Measurements from ENCODE around the gene ANOS1.

The ANOS1 gene

GRCh38 chrX:8711401-8711800, 20.5 kb downstream of the ANOS1 start:
- DNase-seq, result no peak

GRCh38 chrX:8704184-8704583, 27.8 kb downstream of the ANOS1 start:
- no peak for DNase-seq

- no peak for DNase-seq
Measured at GRCh38 chrX:8692871-8693270, 39.1 kb downstream of the ANOS1 start.

GRCh38 chrX:8689473-8689872, 42.5 kb downstream of the ANOS1 start:
- DNase-seq, result no peak

GRCh38 chrX:8688776-8689175, 43.2 kb downstream of the ANOS1 start:
- DNase-seq, result no peak

- peak; percentile 9 for DNase-seq
Measured at GRCh38 chrX:8684201-8684965, 47.6 kb downstream of the ANOS1 start.

GRCh38 chrX:8683687-8684086, 48.2 kb downstream of the ANOS1 start:
- no peak for DNase-seq

- DNase-seq, result no peak
Measured at GRCh38 chrX:8679550-8679949, 52.4 kb downstream of the ANOS1 start.

GRCh38 chrX:8675006-8675630, 56.8 kb downstream of the ANOS1 start:
- DNase-seq, result no peak

- no peak for DNase-seq
Measured at GRCh38 chrX:8673201-8673600, 58.7 kb downstream of the ANOS1 start.

- no peak for DNase-seq
Measured at GRCh38 chrX:8672176-8672575, 59.8 kb downstream of the ANOS1 start.

GRCh38 chrX:8668813-8669212, 63.1 kb downstream of the ANOS1 start:
- no peak for DNase-seq

- no peak for DNase-seq
Measured at GRCh38 chrX:8663325-8663724, 68.6 kb downstream of the ANOS1 start.

GRCh38 chrX:8657883-8658282, 74.1 kb downstream of the ANOS1 start:
- DNase-seq, result no peak

- no peak for DNase-seq
Measured at GRCh38 chrX:8653956-8654355, 78.0 kb downstream of the ANOS1 start.

- DNase-seq, result no peak
Measured at GRCh38 chrX:8649969-8650368, 82.0 kb downstream of the ANOS1 start.

GRCh38 chrX:8647176-8647575, 84.8 kb downstream of the ANOS1 start:
- DNase-seq, result no peak

GRCh38 chrX:8639949-8640475, 91.9 kb downstream of the ANOS1 start:
- DNase-seq, result no peak

- no peak for DNase-seq
Measured at GRCh38 chrX:8636497-8636896, 95.4 kb downstream of the ANOS1 start.

GRCh38 chrX:8635812-8636211, 96.1 kb downstream of the ANOS1 start:
- DNase-seq, result no peak

GRCh38 chrX:8632924-8633323, 99.0 kb downstream of the ANOS1 start:
- DNase-seq, result no peak

GRCh38 chrX:8629871-8630270, 102.1 kb downstream of the ANOS1 start:
- no peak for DNase-seq

GRCh38 chrX:8627796-8628195, 104.1 kb downstream of the ANOS1 start:
- DNase-seq, result no peak

GRCh38 chrX:8607326-8607725, 124.6 kb downstream of the ANOS1 start:
- no peak for DNase-seq

- no peak for DNase-seq
Measured at GRCh38 chrX:8604131-8604530, 127.8 kb downstream of the ANOS1 start.

All from midbrain (tissue), 1 donor.